HS-5 (cell line): ENCODE measurements around the gene SGSH.
"Not testable (repeated sequence)": the region's sequence is repeated elsewhere in the genome, so short reads cannot be mapped to it uniquely, and the experiment has no call there.

Experiments used
- DNase-seq: peaks from one replicate; pipeline ENCODE4 v3.0.0-alpha.2; 2012; ENCODE audit warnings: low read depth

The SGSH gene

GRCh38 chr17:80253631-80254395, 33.7 kb upstream of the SGSH start:
- no peak for DNase-seq

- DNase-seq, result no peak
These were observed 32.7 kb upstream of the SGSH start for GRCh38 chr17:80252871-80253270.

- DNase-seq, result no peak
These were observed 31.8 kb upstream of the SGSH start for GRCh38 chr17:80251966-80252365.

- DNase-seq, result no peak
These were observed 29.0 kb upstream of the SGSH start for GRCh38 chr17:80248894-80249710.

GRCh38 chr17:80248001-80248893, 28.1 kb upstream of the SGSH start:
- DNase-seq, result no peak

- DNase-seq, result no peak
These were observed 27.4 kb upstream of the SGSH start for GRCh38 chr17:80247561-80247960.

- no peak for DNase-seq
These were observed 26.6 kb upstream of the SGSH start for GRCh38 chr17:80246726-80247125.

- no peak for DNase-seq
These were observed 26.1 kb upstream of the SGSH start for GRCh38 chr17:80246266-80246681.

GRCh38 chr17:80245566-80246265, 25.6 kb upstream of the SGSH start:
- no peak for DNase-seq

- no peak for DNase-seq
These were observed 24.9 kb upstream of the SGSH start for GRCh38 chr17:80244871-80245509.

- DNase-seq, result not testable (repeated sequence)
These were observed 24.3 kb upstream of the SGSH start for GRCh38 chr17:80244448-80244847.

GRCh38 chr17:80243526-80244433, 23.6 kb upstream of the SGSH start:
- no peak for DNase-seq

GRCh38 chr17:80242505-80242904, 22.4 kb upstream of the SGSH start:
- no peak for DNase-seq

GRCh38 chr17:80237386-80237785, 17.3 kb upstream of the SGSH start:
- DNase-seq, result no peak

GRCh38 chr17:80236911-80237310, 16.8 kb upstream of the SGSH start:
- DNase-seq, result no peak

- no peak for DNase-seq
These were observed 13.1 kb upstream of the SGSH start for GRCh38 chr17:80233202-80233601.

GRCh38 chr17:80232438-80232837, 12.3 kb upstream of the SGSH start:
- DNase-seq, result no peak

- DNase-seq, result no peak
These were observed 8.9 kb upstream of the SGSH start for GRCh38 chr17:80229011-80229410.

- DNase-seq, result no peak
These were observed 8.3 kb upstream of the SGSH start for GRCh38 chr17:80228477-80228876.

GRCh38 chr17:80227666-80228065, 7.5 kb upstream of the SGSH start:
- DNase-seq, result no peak
